HG03139 (cell line): ENCODE measurements around the gene LONP1.
"Not testable (repeated sequence)": the region's sequence is repeated elsewhere in the genome, so short reads cannot be mapped to it uniquely, and the experiment has no call there.

ENCODE experiments used
- ATAC-seq: cut with Tn5 transposase; IDR thresholded peaks from one replicate; pipeline ENCODE4 v1.9.1; 2021; ENCODE audit not compliant: unreplicated experiment

LONP1 gene

DNA sequence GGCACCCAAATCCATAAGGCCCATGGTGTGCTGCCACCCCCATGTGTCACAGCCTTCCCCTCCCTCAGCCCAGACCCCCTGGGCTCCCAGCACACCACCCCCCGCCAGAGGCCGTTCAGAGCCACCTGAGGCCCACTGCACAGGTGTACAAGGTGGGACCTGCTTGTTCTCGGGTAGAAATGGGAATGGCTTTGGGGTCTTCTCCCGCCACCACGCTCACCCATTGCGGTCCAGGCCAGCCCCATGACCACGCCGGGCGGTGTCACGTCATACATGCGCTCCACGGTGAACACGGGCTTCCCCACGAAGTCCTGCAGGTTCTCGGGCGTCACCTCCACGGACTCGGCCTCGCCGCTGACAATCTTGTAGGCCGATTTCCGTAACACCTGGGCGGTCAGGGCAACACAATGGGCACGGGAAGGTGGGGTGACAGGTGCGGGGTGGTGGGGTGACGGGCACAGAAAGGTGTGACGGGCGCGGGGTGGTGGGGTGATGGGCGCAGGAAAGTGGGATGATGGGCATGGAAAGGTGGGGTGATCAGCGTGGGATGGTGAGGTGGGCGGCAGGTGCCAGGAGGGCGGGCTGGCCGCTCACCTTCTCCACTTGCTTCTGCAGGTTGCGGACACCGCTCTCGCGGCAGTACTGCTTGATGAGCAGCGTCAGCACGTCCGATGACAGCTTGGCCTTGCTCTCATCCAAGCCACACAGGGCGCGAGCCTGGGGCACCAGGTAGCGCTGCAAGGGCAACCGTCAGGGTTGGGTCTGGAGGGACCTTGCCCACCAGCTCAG, 25.6 kb downstream of the LONP1 start:
- no peak for ATAC-seq

GRCh38 chr19:5693195-5694166, 26.5 kb downstream of the LONP1 start:
- no peak for ATAC-seq

DNA sequence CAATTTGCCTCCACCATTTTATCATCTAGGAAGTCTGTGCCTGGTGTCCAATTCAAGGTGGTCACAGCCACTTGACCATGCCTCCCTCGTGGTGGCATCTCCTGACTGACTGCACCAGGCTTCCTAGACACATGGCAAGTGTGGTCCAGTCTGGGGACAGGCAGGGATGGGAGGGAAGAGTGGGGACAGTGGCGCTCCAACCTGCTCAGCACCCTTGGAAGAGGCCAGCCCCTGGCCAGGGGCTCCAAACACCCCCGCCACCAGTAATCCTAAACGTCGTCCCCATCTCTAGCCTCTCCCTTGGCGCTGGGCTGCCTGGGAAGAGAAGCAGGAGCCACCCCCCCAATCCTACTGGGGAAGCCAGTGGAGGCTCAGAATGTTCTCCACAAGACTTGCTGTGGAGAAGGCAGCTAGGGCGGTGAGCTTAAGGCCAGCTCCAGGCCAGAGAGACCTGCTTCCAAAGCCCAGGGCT, 27.2 kb downstream of the LONP1 start:
- no peak for ATAC-seq

- no peak for ATAC-seq
These were observed 27.9 kb downstream of the LONP1 start for GRCh38 chr19:5691822-5692722.

DNA sequence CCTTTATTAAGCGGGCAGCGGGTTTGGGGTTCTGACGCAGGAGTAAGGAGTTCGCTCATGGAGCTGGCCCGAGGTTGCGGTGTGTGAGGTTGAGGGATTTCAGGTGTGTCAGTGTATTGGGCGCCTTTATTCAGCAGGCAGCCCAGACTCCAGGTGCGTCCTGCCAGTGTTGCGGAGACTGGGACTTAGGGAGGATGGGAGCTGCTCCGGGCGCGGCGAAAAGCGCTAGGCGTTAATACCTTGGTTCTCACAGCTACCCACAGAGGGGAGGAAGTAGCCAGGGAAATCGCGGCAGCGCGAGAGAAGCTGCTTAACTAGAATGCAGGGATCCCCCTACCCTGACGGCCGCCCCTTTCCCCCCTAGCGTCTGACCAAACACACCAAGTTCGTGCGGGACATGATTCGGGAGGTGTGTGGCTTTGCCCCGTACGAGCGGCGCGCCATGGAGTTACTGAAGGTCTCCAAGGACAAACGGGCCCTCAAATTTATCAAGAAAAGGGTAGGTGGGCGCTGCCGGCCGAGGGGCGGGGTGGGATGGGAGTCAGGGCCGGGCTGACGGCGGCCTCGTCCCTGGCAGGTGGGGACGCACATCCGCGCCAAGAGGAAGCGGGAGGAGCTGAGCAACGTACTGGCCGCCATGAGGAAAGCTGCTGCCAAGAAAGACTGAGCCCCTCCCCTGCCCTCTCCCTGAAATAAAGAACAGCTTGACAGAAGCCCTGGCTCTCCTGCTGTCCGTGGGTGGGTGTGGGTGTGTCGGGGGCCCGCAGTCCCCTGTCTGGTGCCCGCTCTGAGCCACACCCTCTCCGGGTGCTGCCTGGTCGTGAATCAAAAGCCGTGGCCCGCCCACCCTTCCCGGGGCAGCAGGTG, 28.8 kb downstream of the LONP1 start:
- no peak for ATAC-seq

- ATAC-seq, result peak; percentile 37
These were observed 29.6 kb downstream of the LONP1 start, which contains the start of gene RPL36 for GRCh38 chr19:5690125-5690954. RPL36 (plus strand) TSS chr19:5690295; CDS start chr19:5690508, 213 bp downstream.

GRCh38 chr19:5688262-5688881, 31.6 kb downstream of the LONP1 start:
- not testable (repeated sequence) for ATAC-seq

- ATAC-seq, result no peak
These were observed 32.4 kb downstream of the LONP1 start for GRCh38 chr19:5687360-5688198.

- peak; percentile 47 for ATAC-seq
These were observed 33.1 kb downstream of the LONP1 start for GRCh38 chr19:5686647-5687359.

DNA sequence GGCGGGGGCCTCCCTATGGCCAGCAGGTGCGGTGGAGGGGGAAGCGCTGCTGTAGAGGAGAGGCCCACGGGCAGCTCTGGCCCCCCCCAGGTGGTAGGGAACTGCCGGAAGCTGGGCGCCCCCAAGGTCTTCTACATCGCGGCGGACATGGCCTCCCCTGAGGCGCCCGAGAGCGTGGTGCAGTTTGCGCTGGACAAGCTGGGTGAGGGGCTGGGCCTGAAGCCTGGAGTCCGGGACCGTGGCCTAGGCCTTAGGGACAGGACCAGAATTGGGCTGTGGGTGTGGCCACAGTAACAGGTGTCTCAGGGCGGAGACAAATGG, 33.7 kb downstream of the LONP1 start:
- no peak for ATAC-seq

- no peak for ATAC-seq
These were observed 35.1 kb downstream of the LONP1 start for GRCh38 chr19:5684694-5685430.

DNA sequence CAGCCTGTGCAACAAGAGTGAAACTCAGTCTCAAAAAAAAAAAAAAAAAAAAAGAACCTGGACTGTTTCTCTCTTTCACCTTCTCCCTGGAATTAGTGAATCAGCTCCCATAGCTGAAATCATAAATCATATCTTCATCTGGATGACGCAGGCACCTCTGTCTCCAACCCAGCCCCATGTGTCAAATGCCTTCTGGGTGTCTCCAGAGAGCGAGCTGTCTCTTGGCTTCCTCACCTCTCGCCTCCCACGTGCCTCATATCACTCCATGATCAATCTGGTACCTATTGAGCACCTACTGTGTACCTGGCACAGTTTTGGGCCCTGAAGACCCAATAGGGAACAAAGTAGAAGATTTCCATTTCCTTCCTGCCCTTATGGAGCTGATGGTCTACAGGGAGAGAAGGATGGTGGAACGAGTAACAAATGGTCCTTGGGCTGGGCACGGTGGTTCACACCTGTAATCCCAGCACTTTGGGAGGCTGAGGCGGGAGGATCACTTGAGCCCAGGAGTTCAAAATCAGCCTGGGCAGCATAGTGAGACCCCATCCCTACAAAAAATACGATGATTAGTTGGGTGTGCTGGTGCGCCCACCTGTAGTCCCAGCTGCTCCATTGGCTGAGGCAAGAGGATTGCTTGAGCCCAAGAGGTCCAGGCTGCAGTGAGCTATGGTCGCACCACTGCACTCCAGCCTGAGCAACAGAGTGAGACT, 36.6 kb downstream of the LONP1 start:
- ATAC-seq, result no peak

- ATAC-seq, result no peak
These were observed 37.9 kb downstream of the LONP1 start for GRCh38 chr19:5682107-5682482.

GRCh38 chr19:5681391-5682106, 38.4 kb downstream of the LONP1 start:
- no peak for ATAC-seq
